Activated naive CD4-positive, alpha-beta T cell treated with anti-CD3 and anti-CD28 coated beads, Interleukin-2, amount 50 U/mL, for 16 hours (primary cell): ENCODE results near the gene PPP1R14D.

Experiments used
- DNase-seq: peaks from one replicate; pipeline ENCODE4 v3.0.0-alpha.2; 2020

Gene PPP1R14D

DNA sequence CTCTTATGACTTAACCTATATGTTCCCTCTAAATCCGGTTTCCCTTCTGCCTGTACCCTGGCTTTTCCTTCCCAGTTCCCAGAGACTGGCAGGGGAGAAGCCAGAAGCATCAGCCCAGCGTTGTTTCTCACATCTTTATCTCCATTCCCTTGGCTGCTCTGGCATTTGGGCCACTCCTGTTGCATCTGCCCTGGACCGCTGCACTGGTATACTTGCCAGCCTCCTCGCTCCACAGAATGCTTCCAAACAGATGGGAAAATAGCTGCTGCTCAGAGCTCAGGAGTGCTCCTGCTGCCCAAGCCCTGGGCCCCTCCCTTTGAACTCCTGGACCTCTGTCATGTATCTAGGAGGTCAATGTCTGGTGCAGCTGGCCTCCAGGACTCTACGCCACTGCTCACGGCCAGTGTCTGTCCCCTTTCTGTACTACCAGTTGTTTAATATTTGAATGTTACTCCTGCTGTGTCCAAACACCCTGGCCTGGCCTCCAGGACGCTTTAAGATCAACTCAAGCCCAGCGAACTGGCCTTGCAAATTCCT, 22.1 kb upstream of the PPP1R14D start:
- no peak for DNase-seq

GRCh38 chr15:40847223-40847961, 18.9 kb upstream of the PPP1R14D start:
- no peak for DNase-seq

DNA sequence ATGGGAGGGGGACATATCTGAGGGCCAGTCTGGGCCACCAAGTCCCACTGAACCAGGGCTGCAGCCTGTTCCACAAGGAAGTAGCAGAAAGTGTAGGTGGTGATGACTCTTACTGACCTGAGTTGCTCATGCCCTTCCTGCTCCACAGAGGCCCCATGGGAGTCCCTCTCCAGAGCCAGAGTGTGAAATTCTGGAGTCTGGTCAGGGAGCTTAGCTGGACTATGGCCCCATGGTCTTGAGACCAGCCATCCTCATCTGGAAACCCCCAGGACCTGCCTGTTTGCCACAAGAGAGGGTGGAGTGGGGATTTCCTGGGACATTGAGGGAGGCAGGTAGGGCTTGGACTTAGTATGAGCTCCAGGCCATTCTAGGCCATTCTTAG, 18.3 kb upstream of the PPP1R14D start:
- DNase-seq: no peak

DNA sequence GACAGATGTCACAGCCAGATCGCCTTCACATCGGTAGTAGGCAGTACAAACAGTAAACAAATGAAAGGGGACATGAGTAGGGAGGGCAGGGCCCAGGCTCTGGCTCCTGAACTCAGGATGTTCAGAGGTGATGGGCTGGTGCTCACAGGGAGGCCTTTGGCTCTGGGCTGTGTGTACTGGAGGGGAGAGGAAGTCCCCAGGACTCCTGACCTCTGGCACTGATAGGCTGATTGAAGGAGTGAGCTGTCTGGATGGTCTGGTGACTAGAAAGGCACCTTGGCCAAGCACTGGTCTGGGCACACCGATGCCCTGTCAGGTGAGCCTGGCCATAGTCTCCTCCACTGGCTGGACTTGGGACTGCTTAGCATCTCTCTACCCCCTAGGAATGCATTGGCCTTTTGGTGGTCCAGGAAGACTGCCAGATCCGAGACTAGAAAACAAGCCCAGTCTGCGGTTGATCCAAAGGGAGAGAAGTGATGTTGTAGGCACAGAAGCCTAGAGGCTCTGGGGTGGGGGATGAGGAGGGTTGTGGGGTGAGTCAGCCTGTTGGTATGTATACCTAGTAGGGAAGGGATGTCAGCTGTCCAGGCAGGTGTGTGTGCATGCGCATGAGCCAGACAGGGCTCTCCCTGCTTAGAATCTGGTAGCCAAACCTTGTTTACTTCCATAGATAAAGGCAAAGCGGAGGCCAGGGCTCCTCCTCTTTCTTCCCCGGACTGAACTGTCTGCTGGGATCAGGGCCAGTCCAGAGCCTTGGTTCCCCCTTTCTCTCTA, 17.2 kb upstream of the PPP1R14D start:
- no peak for DNase-seq

GRCh38 chr15:40845036-40845435, 16.5 kb upstream of the PPP1R14D start:
- DNase-seq: no peak

- DNase-seq: peak; percentile 50
These were observed 16.2 kb upstream of the PPP1R14D start for GRCh38 chr15:40844696-40845030.

GRCh38 chr15:40843885-40844695, 15.6 kb upstream of the PPP1R14D start, which contains the start of gene SPINT1:
TSS of gene SPINT1 (plus strand) at chr15:40844048. CDS start at chr15:40844555, 507 bp downstream.
- DNase-seq: peak; percentile 78

GRCh38 chr15:40843261-40843884, 14.9 kb upstream of the PPP1R14D start:
- no peak for DNase-seq

GRCh38 chr15:40841741-40842140, 13.2 kb upstream of the PPP1R14D start:
- no peak for DNase-seq

GRCh38 chr15:40838756-40839155, 10.2 kb upstream of the PPP1R14D start:
- no peak for DNase-seq

DNA sequence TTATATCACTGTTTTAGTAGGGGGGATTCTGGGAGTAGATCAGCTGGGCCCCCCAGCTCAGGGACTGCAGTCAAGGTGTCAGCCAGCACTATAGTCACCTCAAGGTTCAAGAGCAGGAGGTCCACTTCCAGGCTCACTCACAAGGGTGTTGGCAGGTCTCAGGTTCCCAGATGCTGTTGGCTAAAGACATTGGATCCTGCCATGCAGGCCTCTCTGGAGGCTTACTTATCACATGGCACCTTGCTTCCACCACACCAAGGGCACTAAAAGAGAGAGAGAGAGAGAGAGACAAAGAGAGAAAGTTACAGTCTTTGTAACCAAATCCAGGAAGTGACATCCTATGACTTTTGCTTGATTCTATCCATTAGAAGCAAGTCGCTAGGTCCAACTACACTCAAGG, 7.5 kb upstream of the PPP1R14D start:
- no peak for DNase-seq

DNA sequence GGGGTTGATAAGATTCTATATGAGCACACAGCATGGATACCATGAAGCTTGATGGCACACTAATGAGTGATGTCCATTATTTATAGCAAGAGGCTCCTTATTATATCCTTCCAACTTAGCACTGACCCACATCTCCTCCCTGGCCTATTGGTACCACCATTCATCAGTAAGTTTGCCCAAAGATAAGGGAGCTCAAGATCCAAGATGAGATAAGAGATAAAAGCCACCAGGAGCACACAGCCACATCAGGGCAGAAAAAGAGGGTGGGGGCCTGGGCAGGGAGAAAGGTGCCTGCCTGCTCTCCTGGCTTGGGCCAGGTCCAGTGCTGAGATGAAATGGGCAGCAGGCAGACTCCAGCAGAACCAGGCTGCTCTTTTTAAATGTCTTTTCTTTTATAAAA, 4.4 kb upstream of the PPP1R14D start:
- DNase-seq: no peak

GRCh38 chr15:40831861-40832260, 3.4 kb upstream of the PPP1R14D start:
- DNase-seq: no peak

DNA sequence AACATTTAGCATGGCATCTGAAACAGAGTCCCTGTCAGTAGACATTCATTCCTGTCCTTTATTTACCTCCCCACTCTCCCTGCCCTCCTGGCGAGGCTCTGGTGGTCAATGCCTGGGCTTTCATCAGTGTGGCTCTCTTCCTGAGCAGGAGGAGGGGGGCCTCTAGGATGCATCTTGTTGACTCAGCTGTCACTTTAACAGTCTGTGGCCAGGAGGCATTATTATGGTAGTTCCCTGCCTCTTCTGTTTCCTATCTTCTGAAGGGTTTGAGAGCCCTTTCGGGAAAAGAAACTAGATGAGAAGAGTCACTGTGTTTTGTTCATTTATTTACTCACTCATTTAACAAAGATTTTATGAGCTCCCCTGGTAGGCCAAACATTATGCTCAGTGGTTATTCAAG, 2.4 kb upstream of the PPP1R14D start:
- no peak for DNase-seq

- no peak for DNase-seq
These were observed 607 bp upstream of the PPP1R14D start for GRCh38 chr15:40829115-40829514.

DNA sequence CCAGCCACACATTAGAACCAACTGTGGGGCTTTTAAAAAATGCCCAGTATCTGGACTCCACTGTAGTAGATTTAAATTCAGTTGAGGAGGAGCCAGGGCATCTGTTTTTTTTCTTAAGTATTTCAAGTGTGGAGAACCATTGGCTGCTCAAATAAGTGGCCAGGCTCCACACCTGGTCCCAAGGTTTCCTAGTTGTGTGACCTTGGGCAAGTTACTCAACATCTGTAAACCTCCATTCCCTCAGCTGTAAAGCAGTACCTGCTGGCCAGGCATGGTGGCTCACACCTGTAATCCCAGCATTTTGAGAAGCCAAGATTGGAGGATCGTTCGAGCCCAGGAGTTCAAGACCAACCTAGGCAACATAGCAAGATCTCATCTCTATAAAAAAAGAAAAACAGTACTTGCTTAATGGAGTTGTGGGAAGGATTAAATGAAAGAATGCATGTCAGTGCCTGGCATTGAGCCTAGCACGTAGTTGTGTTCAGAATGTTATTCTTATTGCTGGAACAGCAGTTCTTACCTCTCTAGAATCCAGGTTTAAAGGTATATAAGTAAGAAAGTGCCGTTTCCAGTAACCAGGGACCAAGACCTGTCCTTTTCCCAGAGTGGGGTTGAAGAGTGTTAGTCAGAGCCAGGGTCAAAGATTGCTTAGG, 2.0 kb downstream of the PPP1R14D start:
- DNase-seq: no peak

DNA sequence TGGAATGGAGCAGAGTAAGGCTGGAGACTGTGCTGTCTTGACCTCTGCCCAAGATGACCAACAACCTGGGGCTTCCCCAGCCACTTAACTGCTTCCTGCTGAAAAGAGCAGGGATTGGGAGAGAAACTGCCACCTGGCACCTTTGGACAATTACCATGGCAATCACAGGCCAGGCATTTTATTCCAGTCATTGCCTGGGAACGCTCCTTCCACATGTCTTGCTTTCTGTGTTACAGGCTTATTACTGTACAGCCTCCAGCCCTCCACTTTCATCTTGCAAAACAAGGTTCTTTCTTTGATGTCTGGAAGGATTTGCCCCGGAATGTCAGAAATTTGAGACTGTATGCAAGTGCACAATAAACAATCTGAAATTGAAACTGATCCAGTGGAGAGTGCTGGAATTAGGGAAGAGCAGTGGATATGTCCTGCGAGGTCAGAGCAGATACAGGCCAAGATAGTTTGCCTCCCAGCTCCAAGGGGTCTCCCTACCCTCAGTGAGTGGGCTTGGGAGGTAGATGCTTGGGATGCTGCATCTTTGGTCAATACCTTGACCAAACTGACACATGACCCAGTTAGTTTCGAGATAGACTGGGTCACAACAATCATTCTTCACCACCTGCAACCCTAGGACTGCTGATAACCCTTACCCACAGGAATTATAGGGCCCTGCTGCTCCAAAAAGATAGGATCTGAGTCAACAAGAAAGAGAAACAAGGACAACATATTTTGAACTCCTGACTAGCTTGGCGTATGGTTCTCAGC, 2.7 kb downstream of the PPP1R14D start:
- no peak for DNase-seq

DNA sequence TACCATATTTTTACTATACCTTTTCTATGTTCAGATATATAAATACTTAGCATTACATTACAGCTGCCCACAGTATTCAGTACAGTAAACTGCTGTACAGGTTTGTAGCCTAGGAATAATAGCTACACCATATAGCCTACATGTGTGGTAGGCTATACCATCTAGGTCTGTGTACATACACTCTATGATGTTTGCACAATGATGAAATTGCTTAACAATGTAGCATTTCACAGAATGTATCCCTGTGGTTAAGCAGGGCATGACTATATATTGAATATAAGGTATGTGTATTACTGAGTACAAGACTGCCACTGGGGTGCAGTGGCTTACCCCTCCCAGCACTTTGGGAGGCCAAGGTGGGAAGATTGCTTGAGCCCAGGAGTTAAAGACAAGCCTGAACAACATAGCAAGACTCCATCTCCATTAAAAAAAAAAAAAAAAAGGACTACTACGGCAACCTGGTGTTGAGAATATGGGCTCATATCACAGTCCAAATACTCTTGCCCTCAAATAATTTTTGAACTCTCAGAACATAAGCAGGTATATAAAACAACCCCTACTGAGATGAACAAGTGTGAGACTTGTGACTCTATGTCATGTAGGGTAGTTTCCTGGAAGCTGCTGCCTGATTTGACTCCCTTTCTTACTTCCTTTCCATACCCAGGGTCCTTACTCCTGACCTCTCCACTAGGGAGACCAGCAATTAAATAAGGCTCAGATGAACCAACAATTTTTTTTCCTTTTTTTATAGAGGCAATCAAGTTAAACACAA, 4.8 kb downstream of the PPP1R14D start:
- no peak for DNase-seq

- DNase-seq: no peak
These were observed 7.3 kb downstream of the PPP1R14D start for GRCh38 chr15:40821195-40821594.

DNA sequence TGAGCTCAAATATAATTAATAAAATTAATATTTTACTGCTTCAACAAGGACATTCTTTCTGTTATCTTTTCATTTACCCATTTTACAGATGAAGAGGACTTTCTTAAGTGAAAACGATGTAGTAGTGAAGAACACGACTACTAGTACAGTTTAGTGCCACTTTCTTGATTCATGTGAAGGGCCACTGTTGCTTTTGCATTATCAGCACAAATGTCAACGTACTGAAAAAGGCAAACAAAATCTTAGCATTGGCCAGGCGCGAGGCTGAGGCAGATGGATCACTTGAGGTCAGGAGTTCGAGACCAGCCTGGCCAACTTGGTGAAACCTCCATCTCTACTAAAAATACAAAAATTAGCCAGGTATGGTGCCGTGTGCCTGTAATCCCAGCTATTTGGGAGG, 9.5 kb downstream of the PPP1R14D start:
- DNase-seq: no peak
